Neural cell (in vitro differentiated cells): ENCODE data around the gene KLHL30. TPM values are rescaled to one million over a fixed set of nuclear protein-coding genes. Genes with fewer than 3 reads are reported as not detected.

Source experiments
- H2AFZ ChIP-seq: fragments of 200-600, 300-800 bp; sonication (generic), shearing (Covaris generic); 2 replicates; pipeline ENCODE4 v1.6.0; 2014; ENCODE audit warnings: low read depth, mild to moderate bottlenecking, antibody characterized with exemption, low read length, moderate library complexity
- H3F3A ChIP-seq: fragments of 200-600 bp; shearing (Covaris generic); 2 replicates; pipeline ENCODE4 v1.6.1; 2016; ENCODE audit warnings: mild to moderate bottlenecking, moderate library complexity, mixed read lengths, antibody characterized with exemption, low read length; ENCODE audit not compliant: insufficient read depth, poor library complexity, severe bottlenecking
- H3K27ac ChIP-seq: fragments of 200-600, 300-800 bp; sonication (generic), shearing (Covaris generic); 2 replicates; pipeline ENCODE4 v1.5.1; 2014; ENCODE audit warnings: mild to moderate bottlenecking, low read length, moderate library complexity
- H3K27me3 ChIP-seq: fragments of 300-800, 200-600 bp; sonication (generic), shearing (Covaris generic); 2 replicates; pipeline ENCODE4 v1.6.0; 2014; ENCODE audit warnings: mild to moderate bottlenecking, low read depth, low read length, moderate library complexity; ENCODE audit not compliant: insufficient read depth
- H3K36me3 ChIP-seq: fragments of 300-800, 200-600 bp; sonication (generic), shearing (Covaris generic); 2 replicates; pipeline ENCODE4 v1.5.1; 2014; ENCODE audit warnings: mild to moderate bottlenecking, antibody characterized with exemption, low read length, moderate library complexity; ENCODE audit not compliant: insufficient read depth
- H3K4me2 ChIP-seq: fragments of 300-800, 200-600 bp; sonication (generic), shearing (Covaris generic); 2 replicates; pipeline ENCODE4 v1.6.0; 2014; ENCODE audit warnings: mild to moderate bottlenecking, low read length
- H3K4me3 ChIP-seq: fragments of 300-800, 200-600 bp; sonication (generic), shearing (Covaris generic); 2 replicates; pipeline ENCODE4 v1.5.1; 2014; ENCODE audit warnings: mild to moderate bottlenecking, low read length, moderate library complexity
- H3K79me2 ChIP-seq: fragments of 200-600 bp; shearing (Covaris generic); replicated peaks from 2 replicates; pipeline ENCODE4 v1.6.0; 2014; ENCODE audit warnings: mild to moderate bottlenecking, low read length, moderate library complexity; ENCODE audit not compliant: insufficient read depth
- H3K9ac ChIP-seq: fragments of 300-800, 200-600 bp; sonication (generic), shearing (Covaris generic); 2 replicates; pipeline ENCODE4 v1.6.1; 2016; ENCODE audit warnings: mild to moderate bottlenecking, low read length, mixed read lengths
- H3K9me2 ChIP-seq: fragments of 200-600 bp; shearing (Covaris generic); 2 replicates; pipeline ENCODE4 v1.6.1; 2016; ENCODE audit warnings: mild to moderate bottlenecking, low read length, mixed read lengths; ENCODE audit not compliant: insufficient read depth
- H3K9me3 ChIP-seq: fragments of 200-600, 300-800 bp; sonication (generic), shearing (Covaris generic); 2 replicates; pipeline ENCODE4 v1.6.1; 2016; ENCODE audit warnings: mild to moderate bottlenecking, mixed run types, low read length, moderate library complexity, mixed read lengths
- H4K20me1 ChIP-seq: fragments of 200-600 bp; shearing (Covaris generic); 2 replicates; pipeline ENCODE4 v1.6.1; 2016; ENCODE audit warnings: mild to moderate bottlenecking, mixed run types; ENCODE audit not compliant: insufficient read depth
- CTCF ChIP-seq: fragments of 450-650 bp; IDR thresholded peaks from 2 replicates; pipeline ENCODE4 v1.5.1; 2014; ENCODE audit warnings: antibody characterized with exemption, mild to moderate bottlenecking, moderate library complexity; ENCODE audit not compliant: poor library complexity, severe bottlenecking
- EP300 ChIP-seq: fragments of 450-650 bp; conservative IDR thresholded peaks from 2 replicates; pipeline ENCODE4 v1.6.1; 2014; ENCODE audit warnings: antibody characterized with exemption, mild to moderate bottlenecking, moderate library complexity; ENCODE audit not compliant: poor library complexity, severe bottlenecking
- EZH2 ChIP-seq: fragments of 200-600, 300-800 bp; shearing (Covaris generic), sonication (generic); IDR thresholded peaks from 2 replicates; pipeline ENCODE4 v1.6.1; 2014; ENCODE audit warnings: antibody characterized with exemption, low read length, borderline replicate concordance, mild to moderate bottlenecking; ENCODE audit not compliant: insufficient read depth, poor library complexity, severe bottlenecking
- MXI1 ChIP-seq: fragments of 450-650 bp; conservative IDR thresholded peaks from 2 replicates; pipeline ENCODE4 v1.6.1; 2014; ENCODE audit warnings: antibody characterized with exemption, mild to moderate bottlenecking; ENCODE audit not compliant: poor library complexity, severe bottlenecking
- POLR2AphosphoS5 ChIP-seq: IDR thresholded peaks from 2 replicates; pipeline ENCODE4 v1.6.1; 2012
- RAD21 ChIP-seq: fragments of 450-650 bp; conservative IDR thresholded peaks from 2 replicates; pipeline ENCODE4 v1.6.1; 2014; ENCODE audit warnings: antibody characterized with exemption, mild to moderate bottlenecking, moderate library complexity
- REST ChIP-seq: IDR thresholded peaks from 2 replicates; pipeline ENCODE4 v1.6.1; 2012; ENCODE audit warnings: borderline replicate concordance
- SMC3 ChIP-seq: fragments of 450-650 bp; conservative IDR thresholded peaks from 2 replicates; pipeline ENCODE4 v1.6.1; 2014; ENCODE audit warnings: antibody characterized with exemption, mild to moderate bottlenecking, moderate library complexity; ENCODE audit not compliant: poor library complexity
- TAF1 ChIP-seq: IDR thresholded peaks from 2 replicates; pipeline ENCODE4 v1.6.1; 2012; ENCODE audit warnings: low read depth
- polyA plus RNA-seq: library from polyadenylated mRNA; depleted of rRNA; stranded (reverse); fragments of >200 nt; gene quantifications from 2 replicates; pipeline ENCODE4 v1.2.3, GENCODE V29; 2014

The KLHL30 gene
- polyA plus RNA-seq, 1 donor from 2014 or later = not detected

DNA sequence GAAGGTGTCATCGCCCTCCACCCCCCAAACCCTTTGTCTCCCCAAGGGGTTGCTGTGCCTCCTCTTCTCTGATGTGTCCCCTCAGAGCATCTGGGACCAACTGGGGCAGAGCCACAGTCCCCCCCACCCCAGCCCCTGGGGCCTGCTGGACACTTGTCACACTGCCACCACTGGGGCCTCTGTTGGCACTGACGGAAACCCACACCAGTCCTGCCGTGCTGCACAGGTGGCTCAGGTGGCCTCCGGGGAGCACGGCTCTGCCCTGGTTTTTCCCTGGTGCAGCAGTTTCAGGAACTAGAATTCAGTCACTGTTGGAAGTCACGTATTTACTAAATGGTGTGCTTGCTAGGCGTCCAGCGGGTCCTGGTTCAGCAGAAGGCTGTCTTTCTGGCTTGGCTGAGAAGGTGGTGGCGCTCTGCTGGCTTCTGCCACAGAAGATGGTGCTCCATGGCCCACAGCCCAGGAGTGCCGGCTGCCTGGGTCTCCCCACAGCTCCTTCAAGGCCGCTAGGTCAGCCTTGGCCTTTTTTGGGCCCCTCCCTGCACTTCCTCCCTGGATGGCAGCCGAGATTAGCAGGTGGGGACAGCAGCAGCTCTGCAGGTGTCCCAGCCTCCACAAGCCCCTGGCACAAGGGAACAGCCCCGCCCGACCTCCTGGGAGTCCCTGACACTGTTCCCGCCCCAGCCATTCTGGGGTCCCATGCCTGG is 18.6 kb upstream of the KLHL30 start:
- Histone ChIP-seq H3K27ac (no peak overlapping the region), H3K9ac (no peak overlapping the region), H3K9me2 (no peaks in the 10 kb centered on the region), H3K36me3 (no peaks in the 10 kb centered on the region), H3F3A (no peaks in the 10 kb centered on the region), H3K4me3 (no peak overlapping the region), H3K27me3 (no peaks in the 10 kb centered on the region), H3K79me2 (no peaks in the 10 kb centered on the region), H3K9me3 (no peaks in the 10 kb centered on the region), H3K4me2 (no peak overlapping the region), H4K20me1 (no peaks in the 10 kb centered on the region), H2AFZ (no peak overlapping the region)
- TF ChIP-seq MXI1 = no peak
- TF ChIP-seq RAD21 = no peak
- no peak for TF ChIP-seq EP300
- TF ChIP-seq SMC3 = no peak
- no peak for TF ChIP-seq CTCF
- TF ChIP-seq EZH2 = no peak
- no peak for TF ChIP-seq POLR2AphosphoS5
- TF ChIP-seq REST = no peak
- TF ChIP-seq TAF1 = no peak

- Histone ChIP-seq H3F3A (no peaks in the 10 kb centered on the region), H3K27ac (no peak overlapping the region), H3K4me3 (no peak overlapping the region), H3K4me2 (no peak overlapping the region), H3K27me3 (no peaks in the 10 kb centered on the region), H3K79me2 (no peaks in the 10 kb centered on the region), H3K9me2 (no peaks in the 10 kb centered on the region), H2AFZ (no peak overlapping the region), H3K9me3 (no peaks in the 10 kb centered on the region), H4K20me1 (no peaks in the 10 kb centered on the region), H3K9ac (no peak overlapping the region), H3K36me3 (no peaks in the 10 kb centered on the region)
- TF ChIP-seq REST (no peak), CTCF (no peak), MXI1 (no peak), POLR2AphosphoS5 (no peak), TAF1 (no peak), RAD21 (no peak), EZH2 (no peak), SMC3 (no peak), EP300 (no peak)
These were observed 17.8 kb upstream of the KLHL30 start for GRCh38 chr2:238120463-238121298.
